Right atrium auricular region (tissue), 2 donors: ENCODE data around the gene ULK3. TPM values are rescaled to one million over a fixed set of nuclear protein-coding genes. Genes with fewer than 3 reads are reported as not detected.

Experiments
- DNase-seq: peaks from one replicate; pipeline ENCODE4 v3.0.0-alpha.2; 2019; ENCODE audit warnings: low spot score
- H3K27ac ChIP-seq, 2 donors: fragments of 200-600 bp; sonication (generic); 1 replicate in 1 of 2; 2 replicates in 1 of 2; pipeline ENCODE4 v1.5.1; 2016 to 2019
- H3K27me3 ChIP-seq, 2 donors: fragments of 200-600 bp; sonication (generic); one replicate each; pipeline versions ENCODE4 v1.5.1 to v1.6.0; 2017 to 2019
- H3K36me3 ChIP-seq: fragments of 200-600 bp; sonication (generic); one replicate; pipeline ENCODE4 v1.5.1; 2016
- H3K4me1 ChIP-seq, 2 donors: fragments of 200-600 bp; sonication (generic); one replicate each; pipeline versions ENCODE4 v1.5.1 to v1.6.0; 2017 to 2019
- H3K4me3 ChIP-seq, 2 donors: fragments of 200-600 bp; sonication (generic); 1 replicate in 1 of 2; 2 replicates in 1 of 2; pipeline ENCODE4 v1.5.1; 2017 to 2019; ENCODE audit warnings: mild to moderate bottlenecking in 1 of 2, moderate library complexity in 1 of 2
- H3K9me3 ChIP-seq, 2 donors: fragments of 200-600 bp; sonication (generic); one replicate each; pipeline ENCODE4 v1.5.1; 2019
- total RNA-seq, 2 donors: library from RNA; depleted of rRNA; stranded (reverse); fragments of >200 nt; gene quantifications; one replicate each; pipeline ENCODE4 v1.1.0, GENCODE V29; 2016
- TF ChIP-seq, protein P1 (sequence below), 2 donors: fragments of 200-600 bp; sonication (generic); IDR thresholded peaks; one replicate each; pipeline ENCODE4 v1.5.1; 2019; ENCODE audit warnings: antibody characterized with exemption in 2 of 2

Gene ULK3
- total RNA-seq, 2 donors from 2014 or later = 38.1 to 42.9 TPM

DNA sequence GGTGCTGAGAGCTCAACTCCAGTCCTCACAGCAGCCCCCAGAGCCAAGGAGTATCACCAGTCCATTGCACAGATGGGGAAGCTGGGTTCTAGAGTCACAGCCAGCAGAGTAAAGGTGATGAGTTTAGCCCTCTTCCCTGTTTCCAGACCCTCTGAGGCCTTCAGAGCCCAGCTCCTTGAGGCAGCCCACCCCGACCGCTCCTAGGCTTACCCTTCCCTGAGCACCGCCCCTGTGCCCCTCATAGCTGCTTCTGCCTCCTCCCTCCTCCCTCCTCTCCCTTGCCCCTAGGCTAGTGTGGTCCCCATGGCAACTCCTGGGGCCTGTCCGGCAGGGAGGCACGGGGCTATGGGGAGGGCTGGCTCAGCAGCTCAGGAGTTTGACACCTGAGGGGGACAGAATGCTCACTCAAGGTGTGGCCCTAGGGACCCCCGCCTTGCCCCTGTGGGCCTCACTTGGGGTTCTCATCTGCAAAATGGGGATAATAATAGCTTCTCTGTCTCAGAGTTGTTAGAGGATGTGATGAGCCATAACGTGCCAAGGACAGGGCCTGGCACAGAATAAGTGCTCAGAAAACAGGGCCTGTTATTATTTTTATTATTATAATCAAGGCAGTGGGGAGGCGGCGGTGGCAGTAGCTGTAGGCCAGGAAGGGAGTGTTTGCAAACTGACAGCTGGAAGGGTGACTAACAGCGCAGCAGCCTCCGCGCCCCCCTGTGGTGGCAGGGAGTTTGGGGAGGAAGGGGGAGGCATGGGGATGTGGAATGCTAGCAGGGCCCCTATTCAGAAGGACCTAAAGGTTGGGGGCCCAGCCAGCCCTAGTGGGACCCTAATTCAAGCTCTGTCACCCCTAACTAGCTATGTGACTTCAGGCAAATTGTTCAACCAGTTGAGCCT is 49.6 kb downstream of the ULK3 start:
- H3K27ac ChIP-seq = peak overlapping the region; percentile 91 to 92
- no peaks in the 10 kb centered on the region for H3K27me3 ChIP-seq
- DNase-seq = no peak

DNA sequence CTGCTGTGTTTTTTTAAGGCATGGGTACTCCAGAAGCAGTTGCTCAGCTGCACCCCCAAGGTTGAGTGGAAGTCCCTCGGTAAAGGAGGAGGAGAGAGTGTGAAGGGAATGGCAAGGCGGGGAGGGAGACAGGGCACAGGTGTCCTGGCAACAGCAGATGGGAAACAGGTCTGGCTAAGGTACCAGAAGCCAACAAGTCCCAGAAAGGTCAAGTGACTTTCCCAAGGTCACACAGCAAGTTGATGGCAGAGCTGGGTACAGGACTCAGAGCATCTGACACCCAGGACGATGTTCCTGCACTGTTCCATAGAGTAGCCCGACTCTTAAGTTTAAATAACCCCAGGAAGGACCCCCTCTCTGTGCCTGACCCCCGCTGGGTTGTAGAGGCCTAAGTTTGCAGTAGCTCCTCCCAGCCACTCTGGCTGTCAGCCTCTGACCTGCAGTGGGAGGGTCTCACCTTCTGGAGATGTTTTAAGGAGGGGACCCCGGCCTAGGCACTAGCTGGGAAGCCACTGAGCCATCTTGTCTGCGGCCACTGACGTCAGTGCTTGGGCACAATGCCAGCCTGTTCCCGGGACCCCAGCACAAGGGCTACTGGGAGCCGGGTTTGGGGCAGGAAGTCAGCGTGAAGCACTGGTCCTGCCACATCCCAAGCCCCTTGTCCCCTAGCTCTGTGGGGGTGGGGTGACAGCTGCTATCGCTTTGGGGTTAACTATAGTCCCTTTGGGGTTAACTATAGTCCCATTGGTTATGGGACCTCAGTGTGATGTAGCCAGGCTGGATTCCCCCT is 50.5 kb downstream of the ULK3 start:
- DNase-seq = no peak
- Histone ChIP-seq H3K27me3 (no peaks in the 10 kb centered on the region), H3K36me3 (no peaks in the 10 kb centered on the region), H3K9me3 (no peaks in the 10 kb centered on the region), H3K27ac (peak overlapping the region; percentile 91 to 92), H3K4me1 (peaks cover 0 to 74% of the 10 kb centered on the region in 2 donors), H3K4me3 (no peak overlapping the region)
- TF ChIP-seq, protein P1, sequence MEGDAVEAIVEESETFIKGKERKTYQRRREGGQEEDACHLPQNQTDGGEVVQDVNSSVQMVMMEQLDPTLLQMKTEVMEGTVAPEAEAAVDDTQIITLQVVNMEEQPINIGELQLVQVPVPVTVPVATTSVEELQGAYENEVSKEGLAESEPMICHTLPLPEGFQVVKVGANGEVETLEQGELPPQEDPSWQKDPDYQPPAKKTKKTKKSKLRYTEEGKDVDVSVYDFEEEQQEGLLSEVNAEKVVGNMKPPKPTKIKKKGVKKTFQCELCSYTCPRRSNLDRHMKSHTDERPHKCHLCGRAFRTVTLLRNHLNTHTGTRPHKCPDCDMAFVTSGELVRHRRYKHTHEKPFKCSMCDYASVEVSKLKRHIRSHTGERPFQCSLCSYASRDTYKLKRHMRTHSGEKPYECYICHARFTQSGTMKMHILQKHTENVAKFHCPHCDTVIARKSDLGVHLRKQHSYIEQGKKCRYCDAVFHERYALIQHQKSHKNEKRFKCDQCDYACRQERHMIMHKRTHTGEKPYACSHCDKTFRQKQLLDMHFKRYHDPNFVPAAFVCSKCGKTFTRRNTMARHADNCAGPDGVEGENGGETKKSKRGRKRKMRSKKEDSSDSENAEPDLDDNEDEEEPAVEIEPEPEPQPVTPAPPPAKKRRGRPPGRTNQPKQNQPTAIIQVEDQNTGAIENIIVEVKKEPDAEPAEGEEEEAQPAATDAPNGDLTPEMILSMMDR (IDR thresholded peaks at IDR 0.05) = no peak

More for the DNA sequence above, 49.6 kb downstream of the ULK3 start:
- TF ChIP-seq, protein P1 (IDR thresholded peaks at IDR 0.05) = peak in 1 of 2 donors; percentile 27
- Histone ChIP-seq H3K36me3 (no peaks in the 10 kb centered on the region), H3K9me3 (no peaks in the 10 kb centered on the region), H3K4me3 (no peak overlapping the region), H3K4me1 (peaks cover 0 to 74% of the 10 kb centered on the region in 2 donors)

GRCh38 chr15:74791667-74792066 is 51.3 kb downstream of the ULK3 start:
- Histone ChIP-seq H3K27me3 (no peaks in the 10 kb centered on the region), H3K27ac (peak overlapping the region; percentile 91 to 92), H3K9me3 (no peaks in the 10 kb centered on the region), H3K4me1 (peaks cover 0 to 82% of the 10 kb centered on the region in 2 donors), H3K36me3 (no peaks in the 10 kb centered on the region), H3K4me3 (no peak overlapping the region)
- TF ChIP-seq, protein P1 (IDR thresholded peaks at IDR 0.05) = no peak
- DNase-seq = no peak

- no peaks in the 10 kb centered on the region for H3K36me3 ChIP-seq
- no peak for DNase-seq
- no peak overlapping the region for H3K4me3 ChIP-seq
- H3K9me3 ChIP-seq = no peaks in the 10 kb centered on the region
- no peaks in the 10 kb centered on the region for H3K27me3 ChIP-seq
- TF ChIP-seq, protein P1 (IDR thresholded peaks at IDR 0.05) = no peak
- peak overlapping the region; percentile 91 to 92 for H3K27ac ChIP-seq
- H3K4me1 ChIP-seq = peaks cover 0 to 89% of the 10 kb centered on the region in 2 donors
Measured at GRCh38 chr15:74791007-74791406, 51.9 kb downstream of the ULK3 start.

GRCh38 chr15:74790080-74790916 is 52.7 kb downstream of the ULK3 start:
- DNase-seq = peak; percentile 75
- no peaks in the 10 kb centered on the region for H3K27me3 ChIP-seq
- TF ChIP-seq, protein P1 (IDR thresholded peaks at IDR 0.05) = no peak
- no peaks in the 10 kb centered on the region for H3K9me3 ChIP-seq
- peaks cover 0 to 96% of the 10 kb centered on the region in 2 donors for H3K4me1 ChIP-seq
- no peaks in the 10 kb centered on the region for H3K36me3 ChIP-seq
- H3K4me3 ChIP-seq = peak overlapping the region in 1 of 2 donors; percentile 2
- H3K27ac ChIP-seq = peak overlapping the region; percentile 91 to 92
